Osteocyte (in vitro differentiated cells): ENCODE measurements around the gene RIN3. TPM values are rescaled to one million over a fixed set of nuclear protein-coding genes. Genes with fewer than 3 reads are reported as not detected.
A peak's percentile ranks its signal among the peaks of the same experiment; 100 is the strongest.

Source experiments
- DNase-seq: peaks from one replicate; pipeline ENCODE4 v3.0.0; 2021; ENCODE audit warnings: mixed read lengths; ENCODE audit not compliant: unreplicated experiment; ENCODE audit errors: extremely low spot score
- H3K27ac Mint-ChIP-seq: one replicate; pipeline ENCODE4 v1.8.0; 2021; ENCODE audit warnings: mild to moderate bottlenecking, mixed read lengths; ENCODE audit not compliant: unreplicated experiment
- H3K27me3 Mint-ChIP-seq: one replicate; pipeline ENCODE4 v1.8.0; 2021; ENCODE audit warnings: mixed read lengths; ENCODE audit not compliant: unreplicated experiment
- H3K36me3 Mint-ChIP-seq: one replicate; pipeline ENCODE4 v1.8.0; 2021; ENCODE audit warnings: mixed read lengths; ENCODE audit not compliant: unreplicated experiment
- H3K4me1 Mint-ChIP-seq: one replicate; pipeline ENCODE4 v1.8.0; 2021; ENCODE audit warnings: mixed read lengths; ENCODE audit not compliant: unreplicated experiment
- H3K4me3 Mint-ChIP-seq: one replicate; pipeline ENCODE4 v1.8.0; 2021; ENCODE audit warnings: mild to moderate bottlenecking, moderate library complexity, mixed read lengths; ENCODE audit not compliant: unreplicated experiment
- H3K9me3 Mint-ChIP-seq: one replicate; pipeline ENCODE4 v1.8.0; 2021; ENCODE audit warnings: mixed read lengths; ENCODE audit not compliant: unreplicated experiment
- total RNA-seq: library from RNA; stranded (reverse); gene quantifications from 2 replicates; pipeline ENCODE4 v1.2.1, GENCODE V29; 2021
- TF ChIP-seq, protein P1 (sequence below): fragments of 200-600 bp; sonication (generic); IDR thresholded peaks from 2 replicates; pipeline ENCODE4 v1.5.0; 2021; ENCODE audit warnings: antibody characterized with exemption, mild to moderate bottlenecking, moderate library complexity

Gene RIN3
- total RNA-seq, 1 donor from 2014 or later: 26.7 TPM

DNA sequence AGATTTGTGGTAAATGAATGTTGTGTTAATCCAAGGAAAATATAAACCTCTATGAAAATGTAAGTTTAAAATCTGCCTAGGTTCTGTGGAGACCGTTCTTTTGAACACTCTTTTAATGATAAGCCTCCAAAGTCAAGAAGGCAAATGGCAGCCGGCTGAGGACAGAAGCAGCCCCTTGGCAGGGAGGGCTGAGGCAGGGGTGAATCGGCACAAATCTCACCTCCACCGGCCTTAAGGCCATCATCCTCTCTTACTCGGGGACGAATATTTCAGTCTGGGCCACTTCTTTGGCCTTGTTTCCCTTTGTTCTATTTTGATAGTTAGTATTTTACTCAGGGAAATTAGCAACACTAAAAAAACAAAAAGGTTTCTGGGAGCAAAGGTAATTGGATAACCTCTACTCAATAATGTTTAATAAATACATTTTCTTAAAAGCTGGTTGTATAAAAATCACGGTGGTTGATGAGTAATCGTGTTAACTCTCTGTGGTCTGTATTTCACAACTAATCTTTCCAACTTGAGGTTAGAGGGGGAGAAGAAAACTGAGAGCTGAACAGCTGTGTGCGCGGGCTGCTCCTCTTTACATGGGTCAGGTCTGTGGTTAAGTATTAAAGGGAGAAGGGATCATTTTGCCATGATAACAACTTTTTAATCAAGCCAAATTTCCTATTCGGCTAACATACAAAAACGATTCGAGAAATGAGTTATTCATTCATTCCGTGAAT is 216.2 kb downstream of the RIN3 start:
- DNase-seq: no peak
- Mint-ChIP-seq H3K9me3 (peaks cover 3% of the 10 kb centered on the region), H3K27me3 (no peaks in the 10 kb centered on the region), H3K4me1 (peaks cover 13% of the 10 kb centered on the region), H3K36me3 (peaks cover 31% of the 10 kb centered on the region), H3K27ac (peak overlapping the region; percentile 27), H3K4me3 (no peak overlapping the region)
- TF ChIP-seq, protein P1, sequence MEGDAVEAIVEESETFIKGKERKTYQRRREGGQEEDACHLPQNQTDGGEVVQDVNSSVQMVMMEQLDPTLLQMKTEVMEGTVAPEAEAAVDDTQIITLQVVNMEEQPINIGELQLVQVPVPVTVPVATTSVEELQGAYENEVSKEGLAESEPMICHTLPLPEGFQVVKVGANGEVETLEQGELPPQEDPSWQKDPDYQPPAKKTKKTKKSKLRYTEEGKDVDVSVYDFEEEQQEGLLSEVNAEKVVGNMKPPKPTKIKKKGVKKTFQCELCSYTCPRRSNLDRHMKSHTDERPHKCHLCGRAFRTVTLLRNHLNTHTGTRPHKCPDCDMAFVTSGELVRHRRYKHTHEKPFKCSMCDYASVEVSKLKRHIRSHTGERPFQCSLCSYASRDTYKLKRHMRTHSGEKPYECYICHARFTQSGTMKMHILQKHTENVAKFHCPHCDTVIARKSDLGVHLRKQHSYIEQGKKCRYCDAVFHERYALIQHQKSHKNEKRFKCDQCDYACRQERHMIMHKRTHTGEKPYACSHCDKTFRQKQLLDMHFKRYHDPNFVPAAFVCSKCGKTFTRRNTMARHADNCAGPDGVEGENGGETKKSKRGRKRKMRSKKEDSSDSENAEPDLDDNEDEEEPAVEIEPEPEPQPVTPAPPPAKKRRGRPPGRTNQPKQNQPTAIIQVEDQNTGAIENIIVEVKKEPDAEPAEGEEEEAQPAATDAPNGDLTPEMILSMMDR: no peak

DNA sequence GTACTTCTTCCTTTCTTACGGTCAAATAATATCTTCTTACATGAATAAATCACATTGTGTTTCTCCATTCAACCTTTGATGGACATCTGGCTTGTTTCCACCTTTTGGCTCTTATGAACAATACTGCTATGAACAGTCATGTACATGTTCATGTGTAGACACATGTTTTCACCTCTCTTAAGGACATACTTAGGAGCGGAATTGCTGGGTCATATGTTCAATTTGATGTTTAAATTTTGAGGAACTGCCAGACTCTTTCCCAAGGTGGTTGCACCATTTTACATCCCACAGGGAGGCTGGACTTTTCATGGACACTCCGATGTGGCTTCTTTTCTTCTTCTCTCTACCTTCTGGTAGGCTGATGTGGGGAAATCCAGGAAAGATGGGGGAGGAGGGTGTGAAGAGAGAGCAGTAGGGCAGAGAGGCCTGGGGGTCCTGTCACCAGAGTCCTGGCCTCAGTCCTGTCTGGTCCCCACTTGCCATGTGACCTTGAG is 218.1 kb downstream of the RIN3 start:
- Mint-ChIP-seq H3K4me3 (no peak overlapping the region), H3K27ac (no peak overlapping the region), H3K36me3 (peaks cover 26% of the 10 kb centered on the region)

DNA sequence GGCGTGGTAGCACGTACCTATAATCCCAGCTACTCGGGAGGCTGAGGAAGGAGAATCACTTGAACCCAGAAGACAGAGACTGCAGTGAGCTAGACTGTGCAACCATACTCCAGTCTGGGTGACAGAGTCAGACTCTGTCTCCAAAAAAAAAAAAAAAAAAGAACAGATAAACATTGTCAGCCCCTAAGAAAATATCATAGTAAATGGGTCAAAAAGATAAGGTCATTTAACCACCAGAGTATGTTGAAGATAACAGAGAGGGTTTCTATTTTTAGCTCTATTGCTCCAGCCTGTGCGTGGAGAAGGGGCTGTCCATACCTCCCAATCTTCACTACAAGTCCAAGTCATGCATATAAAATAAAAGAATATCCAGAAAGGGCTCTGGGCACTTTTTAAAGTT is 219.4 kb downstream of the RIN3 start:
- no peak overlapping the region for H3K27ac Mint-ChIP-seq
- H3K36me3 Mint-ChIP-seq: peaks cover 19% of the 10 kb centered on the region
- no peak for DNase-seq
- no peak overlapping the region for H3K4me3 Mint-ChIP-seq
- H3K27me3 Mint-ChIP-seq: no peaks in the 10 kb centered on the region
- H3K4me1 Mint-ChIP-seq: peaks cover 12% of the 10 kb centered on the region
- TF ChIP-seq, protein P1: no peak
- H3K9me3 Mint-ChIP-seq: no peaks in the 10 kb centered on the region

More for the DNA sequence above, 218.1 kb downstream of the RIN3 start:
- DNase-seq: no peak
- Mint-ChIP-seq H3K27me3 (no peaks in the 10 kb centered on the region), H3K4me1 (peaks cover 7% of the 10 kb centered on the region), H3K9me3 (peaks cover 2% of the 10 kb centered on the region)
- TF ChIP-seq, protein P1: no peak

DNA sequence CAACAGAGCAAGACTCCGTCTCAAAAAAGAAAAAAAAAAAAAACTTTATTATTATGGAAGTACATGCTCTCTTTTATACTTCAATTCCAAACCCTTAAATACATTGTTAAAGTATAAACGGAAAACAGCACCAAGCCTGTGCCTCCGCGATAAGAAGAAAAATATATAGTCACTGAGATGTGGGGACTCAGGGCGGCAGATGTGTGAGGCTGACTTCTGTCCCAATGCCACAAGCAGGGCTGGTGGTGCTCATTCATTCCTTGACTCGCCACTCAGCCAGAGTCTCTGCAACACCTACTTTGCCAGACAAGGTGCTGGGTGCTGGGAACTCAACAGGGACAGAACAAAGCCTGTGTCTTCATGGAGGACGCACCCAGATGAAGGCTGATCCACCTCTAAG is 221.0 kb downstream of the RIN3 start:
- H3K4me1 Mint-ChIP-seq: peaks cover 11% of the 10 kb centered on the region
- TF ChIP-seq, protein P1: no peak
- H3K36me3 Mint-ChIP-seq: peaks cover 22% of the 10 kb centered on the region
- no peaks in the 10 kb centered on the region for H3K27me3 Mint-ChIP-seq
- H3K4me3 Mint-ChIP-seq: no peak overlapping the region
- DNase-seq: no peak
- no peak overlapping the region for H3K27ac Mint-ChIP-seq
- no peaks in the 10 kb centered on the region for H3K9me3 Mint-ChIP-seq

DNA sequence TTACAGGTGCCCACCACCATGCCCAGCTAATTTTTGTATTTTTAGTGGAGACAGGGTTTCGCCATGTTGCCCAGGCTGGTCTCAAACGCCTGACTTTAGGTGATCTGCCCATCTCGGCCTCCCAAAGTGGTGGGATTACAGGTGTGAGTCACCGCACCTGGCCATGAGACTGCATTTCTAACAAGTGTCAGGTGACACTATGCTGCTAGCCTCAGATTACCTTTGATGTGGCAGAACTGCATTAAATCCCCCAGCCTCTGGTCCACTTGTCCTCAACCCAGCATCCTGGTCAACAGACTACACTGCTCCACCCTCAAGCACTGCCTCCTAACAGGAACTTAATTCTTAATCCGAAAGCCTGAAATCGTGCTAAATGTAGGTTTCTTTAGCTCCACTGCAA is 221.8 kb downstream of the RIN3 start:
- no peak overlapping the region for H3K4me3 Mint-ChIP-seq
- H3K27me3 Mint-ChIP-seq: no peaks in the 10 kb centered on the region
- H3K36me3 Mint-ChIP-seq: peaks cover 19% of the 10 kb centered on the region
- no peak for DNase-seq
- TF ChIP-seq, protein P1: no peak
- peaks cover 6% of the 10 kb centered on the region for H3K4me1 Mint-ChIP-seq
- H3K27ac Mint-ChIP-seq: no peak overlapping the region
- no peaks in the 10 kb centered on the region for H3K9me3 Mint-ChIP-seq
